NCI-H2171 (cell line): Measurements from ENCODE around the gene TENM4.

ENCODE experiments used
- DNase-seq: peaks from one replicate; lab custom pipeline; 2025; lab: John Stamatoyannopoulos, UW

Gene TENM4

DNA sequence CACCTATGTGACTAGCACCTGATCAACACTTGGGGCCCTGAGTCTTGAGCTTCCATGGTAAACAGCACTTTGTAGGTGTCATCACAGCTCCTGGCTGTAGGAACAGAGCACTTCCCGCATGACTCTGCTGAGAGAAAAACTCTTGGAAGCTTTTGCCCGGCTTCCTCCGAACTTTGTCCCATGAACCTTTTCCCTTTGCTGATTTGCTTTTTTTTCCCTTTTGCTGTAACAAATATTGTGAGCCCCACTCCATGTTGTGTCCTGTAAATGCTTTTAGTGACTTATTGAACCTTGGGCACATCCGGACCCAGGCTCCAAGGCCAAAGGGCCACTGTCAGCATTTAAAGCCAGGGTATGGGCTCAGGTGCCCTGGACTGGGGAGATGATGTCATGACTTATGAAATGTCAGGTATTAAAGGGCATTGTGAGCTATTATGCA lies 391.1 kb downstream of the TENM4 start:
- no peak for DNase-seq

DNA sequence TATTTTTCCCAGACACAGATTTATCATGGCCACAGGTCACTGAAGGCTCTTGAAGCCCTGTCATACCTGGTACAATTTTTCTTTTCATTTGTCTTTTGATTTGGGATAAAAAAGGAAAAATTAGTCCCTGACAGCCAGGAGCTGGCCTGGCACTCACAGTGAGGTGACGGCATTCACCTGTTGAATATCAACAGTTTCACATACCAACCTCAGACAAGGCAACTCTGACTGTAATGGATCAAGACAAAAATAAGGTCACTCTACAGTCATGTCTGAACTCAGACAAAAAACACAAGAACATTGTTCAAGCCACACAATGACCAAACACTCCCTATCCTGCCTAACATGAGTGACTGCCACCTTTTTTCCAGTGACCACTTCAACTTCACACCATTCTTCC lies 392.9 kb downstream of the TENM4 start:
- DNase-seq: no peak

DNA sequence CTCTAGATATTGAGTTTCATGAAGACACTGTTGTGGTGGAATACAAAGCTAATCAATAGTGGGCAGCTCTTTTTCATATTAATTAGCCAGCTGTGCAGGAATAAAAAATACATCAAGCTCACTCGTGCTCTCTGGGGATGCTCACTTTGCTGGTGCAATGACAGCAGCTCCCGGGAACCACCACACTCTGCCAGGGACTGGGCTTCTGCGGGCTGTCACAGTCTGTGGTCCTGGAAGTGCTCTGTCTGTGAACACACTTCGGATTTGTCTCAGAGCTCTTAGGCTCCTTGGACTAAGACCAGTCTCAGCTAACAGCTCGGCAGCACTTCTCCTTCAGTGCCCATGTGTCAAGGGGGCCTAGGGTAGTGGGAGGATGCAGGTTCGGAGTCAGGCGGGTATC lies 393.5 kb downstream of the TENM4 start:
- peak; percentile 64 for DNase-seq

GRCh38 chr11:79046366-79046765 lies 394.5 kb downstream of the TENM4 start:
- no peak for DNase-seq

DNA sequence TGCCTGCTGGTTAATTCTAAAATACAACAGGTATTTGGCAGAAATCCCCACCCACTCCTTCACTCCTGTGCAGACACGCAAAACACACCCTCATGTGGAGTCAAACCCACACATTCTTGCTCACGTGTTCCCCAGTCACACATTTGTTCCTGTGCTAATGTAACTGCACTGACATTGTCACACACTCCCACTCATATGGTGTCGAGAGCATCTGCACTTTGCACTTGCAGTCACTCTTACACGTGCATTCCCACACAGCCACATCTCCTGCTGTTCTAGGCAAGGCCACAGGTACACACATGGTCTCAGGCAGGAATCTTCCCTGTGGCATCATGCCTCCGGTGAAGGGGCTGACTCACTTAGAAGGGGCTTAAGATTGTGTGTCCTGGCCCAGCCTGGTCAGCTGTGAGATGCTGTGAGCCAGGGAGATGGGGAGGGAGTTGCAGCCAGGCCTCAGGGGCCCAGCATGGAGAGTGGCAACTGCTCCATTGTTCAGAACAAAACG lies 395.0 kb downstream of the TENM4 start:
- no peak for DNase-seq

DNA sequence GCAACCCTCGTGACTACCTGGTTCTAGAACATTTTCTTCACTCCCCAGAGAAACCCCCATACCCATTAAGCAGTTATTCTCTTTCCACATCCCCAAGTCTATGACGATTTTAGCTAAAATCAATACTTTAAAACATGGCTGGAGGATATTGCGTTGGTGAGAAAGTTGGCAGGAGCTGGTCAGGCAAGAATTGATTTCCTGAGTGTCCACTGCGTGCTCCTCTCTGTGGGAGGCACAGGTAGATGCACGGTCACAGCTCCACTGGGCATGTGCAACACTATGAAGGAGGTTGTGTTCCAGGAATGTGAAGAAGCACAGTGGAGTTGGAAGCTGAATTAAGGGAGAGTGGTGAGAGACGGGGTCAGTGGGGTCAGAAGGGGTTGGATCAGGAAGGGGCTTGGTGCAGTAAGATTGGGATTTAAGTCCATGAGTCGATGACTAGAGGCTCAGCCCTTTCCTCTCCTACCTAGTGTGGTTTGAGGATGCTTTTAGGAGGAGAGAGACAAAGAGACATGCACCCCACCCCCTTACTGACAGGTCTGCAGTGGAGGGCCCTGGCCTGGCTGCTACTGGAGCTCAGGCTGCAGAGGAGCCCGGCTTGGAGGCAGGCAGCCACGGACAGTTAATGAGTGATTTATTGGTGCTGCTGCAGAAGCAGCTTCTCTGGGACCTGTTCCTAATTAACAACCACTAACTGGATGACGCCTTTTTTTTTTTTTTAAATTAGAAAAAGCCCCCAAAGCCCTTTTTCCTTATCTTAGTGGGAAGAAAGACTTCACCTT lies 395.6 kb downstream of the TENM4 start:
- DNase-seq: no peak

GRCh38 chr11:79044201-79044600 lies 396.6 kb downstream of the TENM4 start:
- no peak for DNase-seq

DNA sequence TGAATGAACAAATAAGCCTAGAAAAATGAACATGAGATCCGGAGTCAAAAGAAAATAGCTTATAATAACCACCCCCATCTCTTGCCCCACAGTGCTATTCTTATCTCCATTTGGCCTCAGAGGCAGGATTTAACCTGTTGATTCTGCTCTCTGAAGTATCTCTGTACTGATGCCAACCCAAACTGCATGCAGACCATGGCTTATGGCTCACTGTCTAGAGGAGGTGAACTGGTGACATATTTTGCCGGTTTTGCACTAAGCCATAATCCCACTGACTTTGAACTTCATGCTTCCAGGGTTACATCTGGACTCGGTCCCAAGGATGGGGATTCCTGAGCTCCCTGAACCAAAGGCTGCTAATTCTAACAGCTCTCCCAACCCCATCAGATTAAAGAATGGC lies 397.1 kb downstream of the TENM4 start:
- DNase-seq: no peak

DNA sequence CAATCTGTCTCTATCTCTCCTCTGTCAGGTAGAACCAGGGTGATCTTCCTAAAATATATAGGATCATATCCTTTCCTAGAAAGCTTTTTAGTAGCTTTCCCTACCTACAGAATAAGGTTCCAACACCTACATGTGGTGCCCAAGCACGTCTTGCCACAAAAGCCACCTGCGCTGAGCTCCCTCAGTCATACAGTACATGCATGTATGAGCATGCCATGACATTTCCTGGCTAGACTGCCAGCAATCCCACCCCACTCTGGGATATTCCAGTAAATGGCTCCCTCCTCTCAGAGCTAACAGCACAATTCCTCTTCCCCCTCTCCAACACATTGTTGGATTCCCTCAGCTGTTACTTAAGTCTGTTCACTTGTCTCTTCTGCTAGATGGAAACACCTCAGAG lies 398.0 kb downstream of the TENM4 start:
- DNase-seq: no peak

- DNase-seq: no peak
Measured at GRCh38 chr11:79040348-79040747, 400.5 kb downstream of the TENM4 start.

GRCh38 chr11:79039122-79039521 lies 401.7 kb downstream of the TENM4 start:
- peak; percentile 86 for DNase-seq

DNA sequence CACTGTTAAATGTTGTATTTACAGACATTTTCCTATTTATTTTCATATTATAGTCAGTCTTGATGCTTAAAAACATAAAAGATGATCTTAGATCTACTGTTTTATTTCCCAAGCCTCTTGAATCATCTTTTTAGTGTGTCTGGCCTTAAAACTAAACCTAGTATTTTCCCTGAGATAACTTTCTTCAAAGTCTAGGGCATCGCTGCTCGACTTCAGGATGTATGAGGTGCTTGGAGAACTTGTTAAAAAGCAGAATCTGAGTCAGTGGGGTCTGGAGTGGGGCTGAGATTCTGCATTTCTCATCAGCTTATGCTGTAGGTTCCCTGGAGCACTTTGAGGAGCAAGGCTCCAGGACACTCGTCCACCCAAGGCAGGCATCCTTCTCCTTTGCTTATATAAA lies 404.9 kb downstream of the TENM4 start:
- DNase-seq: no peak

GRCh38 chr11:79033833-79034232 lies 407.0 kb downstream of the TENM4 start:
- no peak for DNase-seq

- no peak for DNase-seq
Measured at GRCh38 chr11:79030448-79030847, 410.4 kb downstream of the TENM4 start.

GRCh38 chr11:79028225-79028624 lies 412.6 kb downstream of the TENM4 start:
- DNase-seq: no peak

DNA sequence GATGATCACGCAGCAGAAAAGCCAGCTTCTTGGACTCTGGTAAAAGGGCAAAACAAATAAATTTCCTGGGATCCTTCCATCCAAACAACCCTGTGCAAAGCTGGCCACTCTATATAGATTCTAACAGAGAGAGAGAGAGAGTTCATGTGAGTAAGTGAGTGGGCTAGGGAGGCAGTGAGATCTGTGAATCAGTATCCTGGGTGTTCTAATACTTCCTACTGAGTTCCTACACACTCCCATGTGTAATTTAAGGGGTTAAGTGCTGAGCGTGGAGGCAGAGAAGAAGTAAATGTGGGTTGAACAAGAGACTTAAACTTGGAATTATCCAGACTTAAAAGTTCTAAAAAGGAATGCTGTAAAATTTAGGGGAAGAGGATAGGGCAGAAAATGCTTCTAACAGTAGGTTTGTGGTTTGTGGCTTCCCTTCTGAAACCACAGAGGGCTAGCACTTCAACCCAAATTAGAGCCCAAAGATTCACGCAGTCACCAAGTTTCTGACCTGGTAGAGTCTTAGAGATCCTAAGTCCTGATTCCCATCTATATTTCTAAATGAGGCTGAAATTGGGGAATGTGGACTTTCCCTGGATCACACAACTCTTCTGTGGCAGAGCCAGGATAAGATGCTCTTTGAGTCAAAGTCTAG lies 413.9 kb downstream of the TENM4 start:
- no peak for DNase-seq

GRCh38 chr11:79025622-79026021 lies 415.2 kb downstream of the TENM4 start:
- DNase-seq: no peak

- no peak for DNase-seq
Measured at GRCh38 chr11:79025097-79025496, 415.7 kb downstream of the TENM4 start.

DNA sequence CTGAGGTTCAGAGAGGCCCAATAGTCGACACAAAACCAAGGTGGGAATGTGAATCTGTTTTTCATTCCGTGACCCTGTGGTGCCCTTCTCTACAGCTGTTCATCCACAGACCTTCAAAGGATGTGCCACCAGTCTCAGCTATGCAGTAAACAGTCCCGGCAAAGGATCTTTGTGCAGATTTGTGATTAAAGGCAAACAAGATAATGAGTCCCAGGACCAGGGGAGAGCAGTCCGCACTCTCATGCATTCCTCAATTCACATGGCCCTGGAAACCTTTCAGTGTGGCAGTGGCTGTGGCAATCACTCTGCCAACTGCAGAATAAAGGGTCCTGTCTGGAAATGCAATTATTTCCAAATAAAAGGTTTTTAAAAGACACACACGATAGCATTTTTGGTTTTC lies 418.6 kb downstream of the TENM4 start:
- DNase-seq: no peak

GRCh38 chr11:79021601-79022000 lies 419.2 kb downstream of the TENM4 start:
- DNase-seq: no peak

GRCh38 chr11:79019975-79020374 lies 420.9 kb downstream of the TENM4 start:
- DNase-seq: no peak

GRCh38 chr11:79019277-79019676 lies 421.6 kb downstream of the TENM4 start:
- no peak for DNase-seq

DNA sequence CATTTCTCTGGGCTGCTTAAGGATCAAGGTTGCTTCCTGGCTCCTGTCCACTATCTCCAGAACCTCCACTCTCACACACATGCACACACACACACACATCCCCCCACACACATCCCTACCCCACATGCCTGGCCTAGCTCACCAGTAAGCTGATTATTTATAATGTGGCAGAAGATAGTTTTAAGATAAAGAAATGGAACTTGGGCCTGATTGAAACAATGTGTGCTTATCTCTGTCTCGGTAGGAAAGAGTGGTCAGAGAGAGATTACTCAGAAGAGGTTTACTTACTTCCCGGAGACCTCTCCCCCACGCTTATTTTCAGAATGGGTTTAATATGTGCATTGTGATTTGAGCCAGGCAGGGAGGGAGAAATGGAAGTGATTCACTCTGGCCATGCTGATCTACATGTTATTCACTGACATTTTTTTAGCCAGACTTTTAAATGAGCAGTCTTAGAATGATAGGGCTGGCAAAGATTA lies 422.4 kb downstream of the TENM4 start:
- DNase-seq: no peak
